ENCODE measurements around the gene ZNF710. TPM values are rescaled to one million over a fixed set of nuclear protein-coding genes. Genes with fewer than 3 reads are reported as not detected.

ZNF710 gene
- total and polyA plus RNA-seq, 9 of the 15 experiments (the other 6 are each of a cell fraction or from before 2014, with no cell fraction given): 0.56 to 14.2 (median 5.2) TPM

- no peak for TF ChIP-seq MAZ (CRISPR knock-in tag; conservative IDR thresholded peaks at IDR 0.05 in 1 of 2, IDR thresholded peaks at IDR 0.05 in 1 of 2)
Observed at GRCh38 chr15:90049666-90050604, 48.8 kb downstream of the ZNF710 start (continued).

DNA sequence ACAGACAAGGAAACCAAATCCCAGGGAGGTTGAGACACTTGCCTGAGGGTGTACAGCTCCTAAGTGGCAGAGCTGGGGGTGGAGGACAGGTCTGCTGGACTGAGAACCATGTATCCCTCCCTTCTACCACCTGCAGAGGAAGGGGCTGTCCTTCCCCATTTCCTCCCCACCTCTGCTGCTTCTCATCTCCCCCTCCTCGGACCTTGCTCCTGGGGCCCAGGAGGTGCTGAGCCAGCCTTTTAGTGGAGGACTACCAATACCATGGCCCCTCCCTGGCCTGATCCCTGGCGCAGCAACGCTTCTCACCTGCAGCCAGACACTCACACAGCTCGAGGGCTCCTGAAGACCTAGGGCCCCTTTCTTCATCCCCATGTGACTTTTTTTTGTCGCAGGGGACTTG lies 50.8 kb downstream of the ZNF710 start:
- no peak for TF ChIP-seq ZBTB8A (IDR thresholded peaks at IDR 0.05; ENCODE audit: partially characterized antibody)
- no peak for TF ChIP-seq ETV5 (CRISPR knock-in tag; IDR thresholded peaks at IDR 0.05; ENCODE audit: low read depth)
- TF ChIP-seq MEF2A (IDR thresholded peaks at IDR 0.05; ENCODE audit: control insufficient read depth, low read depth, low read length): no peak
- no peak for TF ChIP-seq SMAD1 (IDR thresholded peaks at IDR 0.05; ENCODE audit: low read depth, low read length, partially characterized antibody)
- TF ChIP-seq ZMIZ1 (IDR thresholded peaks at IDR 0.05; ENCODE audit: low read depth in 2 of 2, low read length in 2 of 2): no peak
- TF ChIP-seq GABPA (tag; conservative IDR thresholded peaks at IDR 0.05; ENCODE audit: low read depth): no peak
- no peak for TF ChIP-seq ZC3H4 (CRISPR knock-in tag; IDR thresholded peaks at IDR 0.05; ENCODE audit: borderline replicate concordance)
- no peak for TF ChIP-seq HDGF (IDR thresholded peaks at IDR 0.05)
- no peak for TF ChIP-seq TCF15 (CRISPR knock-in tag; IDR thresholded peaks at IDR 0.05)
- TF ChIP-seq CREB3 (tag; conservative IDR thresholded peaks at IDR 0.05; ENCODE audit: low read depth): no peak
- no peak for TF ChIP-seq ZFP36 (IDR thresholded peaks at IDR 0.05; ENCODE audit: low read depth, low read length, partially characterized antibody)
- no peak for ATAC-seq
- Histone ChIP-seq H2AFZ (ENCODE audit: low read depth, low read length) (no peak overlapping the region), H3K36me3 (ENCODE audit: control insufficient read depth, insufficient read depth, low read length) (no peaks in the 10 kb centered on the region), H3K27ac (ENCODE audit: extremely low read depth, low read depth, low read length) (no peak overlapping the region), H3K27me3 (ENCODE audit: control insufficient read depth in 2 of 2, insufficient read depth in 2 of 2, low read length in 2 of 2) (no peaks in the 10 kb centered on the region), H4K20me1 (replicated peaks; ENCODE audit: control insufficient read depth, insufficient read depth, low read length) (peaks cover 7% of the 10 kb centered on the region; the same call in 1 of the 2 replicates), H3K4me2 (ENCODE audit: insufficient read depth, low read length) (no peak overlapping the region), H3K4me3 (no peak overlapping the region), H3K9ac (ENCODE audit: insufficient read depth in 1 of 2, low read depth in 2 of 2, low read length in 2 of 2) (no peak overlapping the region), H3K9me3 (replicated peaks; ENCODE audit: control insufficient read depth, insufficient read depth, low read depth, low read length) (no peaks in the 10 kb centered on the region), H3K79me2 (ENCODE audit: control insufficient read depth, insufficient read depth, low read length) (no peaks in the 10 kb centered on the region), H3K4me1 (replicated peaks in 1 of 2; ENCODE audit: control insufficient read depth in 2 of 2, insufficient read depth in 2 of 2, low read length in 2 of 2) (peaks cover 14 to 20% of the 10 kb centered on the region in 2 experiments; a peak in 4 of 5 replicates), H3K9me1 (ENCODE audit: control insufficient read depth, insufficient read depth, low read length) (no peaks in the 10 kb centered on the region)
- in situ Hi-C loops (cut with MboI) (no loop called here), intact Hi-C loops (cut with micrococcal nuclease) (loop anchor here (5.0 kb wide), 1 partner anchor 40 kb away; no protein-coding TSS in a partner anchor)
- ChIA-PET CTCF (ENCODE audit: low intra/inter-chr PET ratio) (no interaction called here), POLR2A (no interaction called here)
- no peak for FAIRE-seq
- no TSS peak for BruUV-seq (replicated peaks)
- WGBS (ENCODE audit: insufficient coverage, low coverage, missing lambda C conversion rate): 53% methylated on average over 5 of the region's 5 CpGs
- DNase-seq (ENCODE audit: extremely low read depth in 1 of 4, low spot score in 3 of 4): no peak

Data from K562 (cell line).